ENCODE measurements around the gene PHGDH.
"Not testable (repeated sequence)": the region's sequence is repeated elsewhere in the genome, so short reads cannot be mapped to it uniquely, and the experiment has no call there.

PHGDH gene

GRCh38 chr1:119711804-119712341, at the start of gene PHGDH:
PHGDH (plus strand) TSS chr1:119711934; CDS start chr1:119712023, 89 bp downstream.
- DNase-seq: peak; percentile 47

- DNase-seq: no peak
Measured at GRCh38 chr1:119662034-119662437, 49.7 kb upstream of the PHGDH start.

GRCh38 chr1:119664067-119664466, 47.7 kb upstream of the PHGDH start:
- DNase-seq: no peak

GRCh38 chr1:119667173-119667572, 44.6 kb upstream of the PHGDH start:
- DNase-seq: no peak

- DNase-seq: no peak
Measured at GRCh38 chr1:119670898-119671297, 40.8 kb upstream of the PHGDH start.

DNA sequence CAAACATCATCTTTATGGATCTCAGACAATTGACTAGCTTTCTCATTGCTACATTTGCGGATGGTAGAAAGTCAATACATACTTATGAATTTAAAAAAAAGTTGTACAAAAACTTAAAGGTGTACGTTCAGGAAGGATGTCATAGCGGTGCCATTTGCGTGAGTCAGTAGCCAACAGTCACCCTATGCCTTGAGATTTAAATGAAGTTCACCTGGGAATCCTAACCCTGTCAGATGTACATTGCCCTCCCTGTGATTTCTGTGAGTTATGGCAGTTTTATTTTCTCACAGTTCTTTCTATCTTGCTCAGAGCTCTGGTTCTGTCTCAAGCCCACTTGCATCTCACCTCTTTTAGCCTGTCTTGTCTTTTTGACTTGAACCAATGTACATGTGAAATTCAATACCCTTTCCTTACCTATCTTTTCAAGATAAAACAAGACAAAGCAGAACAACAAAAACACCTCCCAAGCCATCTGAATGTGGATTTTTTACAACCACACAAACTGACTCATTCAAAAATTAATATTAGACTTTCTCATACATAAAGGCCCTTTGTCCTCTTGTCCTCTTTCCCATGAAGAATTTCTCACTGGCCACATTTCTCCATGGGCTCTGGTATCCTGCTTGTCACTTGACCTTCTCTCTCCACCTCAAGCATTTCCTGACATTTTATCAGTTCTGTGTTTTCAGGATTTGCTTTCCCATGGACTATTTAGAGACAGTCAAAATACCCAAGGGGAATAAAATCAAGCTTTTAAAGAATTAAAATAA, 38.4 kb upstream of the PHGDH start:
- DNase-seq: no peak

DNA sequence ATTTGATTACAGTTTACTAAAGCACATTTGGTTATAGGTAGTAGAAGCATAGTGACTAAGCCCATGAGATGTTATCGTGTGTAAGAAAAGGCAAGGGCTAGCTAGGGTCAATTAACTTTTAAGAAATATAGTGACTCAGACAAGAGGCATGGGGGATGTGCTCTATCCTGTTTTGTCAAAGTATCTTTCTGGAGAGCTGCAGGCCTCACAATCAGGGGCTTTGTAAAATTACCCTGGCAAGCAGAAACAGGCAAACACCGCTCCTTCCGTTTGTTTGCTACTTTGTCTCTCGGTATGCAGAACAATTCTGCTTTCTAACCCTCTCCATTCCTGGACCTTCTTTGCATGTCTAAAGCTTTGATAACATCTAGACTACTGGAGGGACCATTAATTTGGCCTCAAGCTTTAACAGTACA, 37.6 kb upstream of the PHGDH start:
- no peak for DNase-seq

- DNase-seq: peak; percentile 7
Measured at GRCh38 chr1:119674835-119675289, 36.9 kb upstream of the PHGDH start.

GRCh38 chr1:119675349-119676345, 36.1 kb upstream of the PHGDH start:
- peak; percentile 74 for DNase-seq

GRCh38 chr1:119676571-119677206, 35.0 kb upstream of the PHGDH start:
- DNase-seq: no peak

DNA sequence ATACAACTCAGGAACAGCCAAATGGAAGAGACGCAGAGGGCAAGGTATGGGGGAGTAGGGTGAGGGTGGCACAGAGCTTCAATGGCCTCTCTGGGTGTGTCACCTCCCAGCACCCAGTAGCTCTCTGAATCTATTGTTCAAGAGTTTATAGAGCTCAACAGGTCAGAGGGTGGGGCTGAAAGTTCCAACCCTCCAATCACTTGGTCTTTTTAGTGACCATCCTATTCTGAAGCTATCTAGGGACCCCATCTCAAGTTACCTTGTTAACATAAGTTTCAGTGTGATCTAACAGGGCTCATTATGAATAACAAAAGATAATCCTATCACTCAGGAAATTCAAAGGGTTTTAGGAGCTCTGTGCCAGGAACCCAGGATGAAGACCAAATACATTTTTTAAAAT, 32.5 kb upstream of the PHGDH start:
- DNase-seq: no peak

- no peak for DNase-seq
Measured at GRCh38 chr1:119680193-119680592, 31.5 kb upstream of the PHGDH start.

DNA sequence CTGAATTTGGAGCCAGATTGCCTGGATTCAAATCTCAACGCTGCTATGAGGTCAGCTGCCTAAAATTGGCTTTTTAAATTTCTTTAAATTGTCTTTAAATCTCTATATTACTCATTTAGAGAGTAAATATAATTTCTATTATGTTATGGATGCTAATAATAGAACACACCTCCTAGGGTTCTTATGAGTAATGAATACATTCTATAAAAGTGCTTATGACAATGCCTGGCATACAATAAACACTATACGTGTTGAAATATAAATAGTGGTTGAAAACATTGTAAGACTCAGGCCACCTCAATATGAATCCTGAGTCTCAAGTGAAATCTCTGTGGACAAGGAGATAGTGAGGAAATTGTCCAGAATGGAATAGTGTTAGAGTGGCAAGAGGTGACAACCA, 31.0 kb upstream of the PHGDH start:
- no peak for DNase-seq

DNA sequence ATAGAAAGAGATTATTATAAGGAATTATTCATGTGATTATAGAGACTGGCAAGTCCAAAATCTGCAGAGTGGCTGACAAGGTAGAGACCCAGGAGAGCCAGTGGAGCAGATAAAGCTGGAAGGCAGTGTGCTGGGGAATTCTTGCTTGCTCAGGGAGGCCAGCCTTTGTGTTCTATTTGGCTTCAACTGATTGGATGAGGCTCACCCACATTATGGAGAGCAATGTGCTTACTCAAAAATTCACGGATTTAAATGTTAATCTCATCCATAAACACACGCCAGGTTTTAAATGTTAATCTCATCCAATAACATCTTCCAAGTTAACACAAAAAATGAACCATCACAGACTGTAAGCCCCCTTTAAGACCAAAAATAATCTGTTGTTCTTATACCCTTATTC, 30.2 kb upstream of the PHGDH start:
- DNase-seq: no peak

GRCh38 chr1:119682141-119682540, 29.6 kb upstream of the PHGDH start:
- DNase-seq: no peak

DNA sequence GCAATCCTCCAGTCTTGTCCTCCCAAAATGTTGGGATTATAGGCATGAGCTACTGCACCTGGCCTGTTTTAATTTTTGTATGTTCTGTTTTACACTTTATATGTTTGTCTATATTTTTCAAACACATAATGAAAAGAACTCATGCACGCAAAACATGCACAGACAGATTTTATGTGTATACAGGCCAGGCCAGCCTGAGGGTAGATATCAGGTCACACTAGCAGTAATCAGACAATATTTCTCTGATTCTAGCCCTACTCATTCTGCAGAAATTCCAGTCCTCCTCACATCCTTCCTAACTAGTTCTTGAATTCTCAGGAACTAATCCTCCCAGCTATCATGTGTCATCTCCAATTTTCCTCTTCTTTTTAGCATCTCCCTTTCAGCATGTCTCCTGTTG, 27.8 kb upstream of the PHGDH start:
- no peak for DNase-seq

DNA sequence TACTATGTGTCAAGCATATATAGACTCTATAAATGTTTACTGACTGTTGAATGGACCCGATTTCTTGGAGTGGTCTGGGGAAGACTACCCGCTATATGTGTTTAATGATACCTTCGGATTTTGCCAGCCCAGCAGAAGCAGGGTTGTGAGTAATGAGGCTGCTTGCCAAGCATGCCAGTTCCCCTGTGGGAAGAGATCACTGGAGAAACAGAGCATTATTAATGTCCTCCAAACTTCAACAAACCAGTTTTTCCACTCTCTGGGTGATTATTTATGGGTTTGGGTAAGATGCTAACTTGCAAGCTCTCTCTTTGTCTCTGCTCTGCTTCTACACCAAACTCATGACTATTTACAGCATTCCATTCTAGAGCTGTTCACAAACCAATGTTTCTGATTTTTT, 25.1 kb upstream of the PHGDH start:
- no peak for DNase-seq

DNA sequence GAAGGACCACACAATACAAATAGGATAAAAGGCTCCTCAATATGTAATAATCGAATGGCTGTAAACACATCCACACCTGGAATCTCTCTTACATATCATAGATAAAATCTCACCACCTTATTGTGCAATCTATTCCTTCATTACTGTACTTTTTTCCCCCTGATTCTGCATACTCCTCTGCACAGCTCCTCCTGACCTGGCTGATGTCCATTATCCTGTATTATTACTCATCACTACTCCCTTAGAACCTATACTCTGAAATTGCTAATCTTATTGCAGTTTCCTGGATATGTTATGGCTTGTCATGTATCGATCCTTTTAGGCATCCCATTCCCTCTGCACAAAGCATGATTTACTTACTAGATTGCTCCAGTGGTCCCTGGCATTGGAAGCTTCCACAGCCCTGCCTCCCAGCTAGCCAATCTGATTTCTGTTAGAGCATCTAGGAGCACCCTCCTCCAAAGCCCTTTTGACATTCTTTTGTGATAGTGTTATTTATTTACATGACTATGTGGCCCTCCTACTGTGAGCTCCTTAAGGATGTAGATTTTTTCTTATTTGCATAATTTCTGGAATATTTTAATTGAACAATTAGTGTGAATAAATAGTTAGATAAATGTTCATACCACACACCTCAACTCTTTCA, 24.2 kb upstream of the PHGDH start:
- DNase-seq: no peak

DNA sequence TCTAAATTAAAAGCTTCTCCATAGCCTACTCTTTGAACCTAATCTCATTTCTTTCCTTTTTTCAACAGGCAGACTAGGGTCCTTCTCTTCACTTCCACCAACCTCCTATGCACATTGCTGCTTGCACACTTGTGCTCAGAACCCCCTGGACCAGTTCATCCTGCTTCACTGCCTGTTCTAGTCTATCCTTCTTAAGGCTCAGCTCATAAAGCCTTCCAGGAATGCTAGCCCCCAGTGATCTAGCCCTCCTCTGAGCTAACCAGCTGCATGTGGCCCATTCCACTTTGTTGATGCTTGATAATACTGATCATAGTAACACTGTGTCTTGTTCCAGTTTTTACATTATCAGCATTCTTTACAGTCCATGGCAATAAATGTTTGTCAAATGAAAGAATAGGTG, 22.9 kb upstream of the PHGDH start:
- no peak for DNase-seq

GRCh38 chr1:119689511-119689910, 22.2 kb upstream of the PHGDH start:
- no peak for DNase-seq

- not testable (repeated sequence) for DNase-seq
Measured at GRCh38 chr1:119696863-119697262, 14.9 kb upstream of the PHGDH start.

DNA sequence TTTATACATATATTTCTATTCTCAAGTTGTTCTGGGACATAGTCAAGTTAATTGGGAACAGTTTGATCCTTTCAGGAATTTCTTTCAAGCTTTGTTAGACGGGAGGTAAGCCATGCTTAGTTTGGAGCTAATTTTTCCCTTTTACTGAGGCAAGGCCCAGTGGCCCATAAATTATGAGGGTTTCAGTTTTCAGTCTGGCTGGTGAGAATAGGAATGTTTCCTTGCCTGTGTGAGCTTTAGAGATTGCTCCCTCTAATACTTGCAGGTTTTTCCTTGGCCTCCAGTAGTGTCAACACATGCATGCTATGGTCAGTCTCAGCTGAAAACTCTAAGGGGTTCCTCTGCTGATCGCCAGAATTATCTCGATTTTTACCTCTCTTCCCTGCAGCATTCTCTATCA, 14.1 kb upstream of the PHGDH start:
- DNase-seq: no peak

Data from CD4-positive, alpha-beta T cell treated with Interleukin-17A for 4 hours (primary cell).